ENCODE data around the gene LRRC28. TPM values are rescaled to one million over a fixed set of nuclear protein-coding genes. Genes with fewer than 3 reads are reported as not detected.

LRRC28 gene
- total and polyA plus RNA-seq, 10 of the 15 experiments (the other 5 are each of a cell fraction or from before 2014, with no cell fraction given) = 21.3 to 54.9 (median 27.7) TPM

DNA sequence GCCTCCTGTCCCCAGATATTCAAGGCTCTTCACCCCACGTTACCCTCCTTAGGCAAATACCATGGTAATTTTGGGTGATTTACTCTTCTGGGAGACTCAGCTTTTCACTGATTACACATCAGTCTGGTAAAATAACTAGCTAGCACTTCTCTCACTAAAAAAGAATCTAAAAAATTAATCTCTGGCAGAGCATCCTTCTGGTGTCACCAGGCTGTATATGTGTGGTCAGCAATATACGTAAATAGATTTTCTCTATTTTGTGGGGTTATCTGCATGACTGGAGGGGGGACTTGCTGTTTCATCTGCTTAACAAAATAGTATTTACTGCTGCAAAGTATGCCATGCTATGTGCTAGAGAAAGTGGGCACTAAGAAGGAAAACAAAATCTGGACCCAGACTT, 45.1 kb downstream of the LRRC28 start:
- in situ Hi-C loops (cut with MboI) = no loop called here
- Histone ChIP-seq H2AFZ (ENCODE audit: control insufficient read depth, low read depth, low read length) (no peak overlapping the region), H3K4me2 (ENCODE audit: control insufficient read depth, insufficient read depth) (no peak overlapping the region), H3K27me3 (replicated peaks in 1 of 2; ENCODE audit: control insufficient read depth in 2 of 2, insufficient read depth in 2 of 2, low read length in 1 of 2) (no peaks in the 10 kb centered on the region), H3K79me2 (ENCODE audit: control insufficient read depth, insufficient read depth, low read length) (no peaks in the 10 kb centered on the region), H3K4me3 (no peak overlapping the region), H3K27ac (ENCODE audit: control insufficient read depth, insufficient read depth) (no peak overlapping the region), H3K9ac (ENCODE audit: control insufficient read depth, insufficient read depth, low read length) (no peak overlapping the region), H3K4me1 (ENCODE audit: control insufficient read depth, insufficient read depth, low read length) (no peaks in the 10 kb centered on the region), H3K36me3 (ENCODE audit: control insufficient read depth in 2 of 2, insufficient read depth in 2 of 2, low read length in 1 of 2) (no peaks in the 10 kb centered on the region; a peak in 1 of 4 replicates), H4K20me1 (ENCODE audit: control insufficient read depth, insufficient read depth) (no peaks in the 10 kb centered on the region), H3K9me3 (replicated peaks; ENCODE audit: control insufficient read depth, insufficient read depth, low read length) (peaks cover 5% of the 10 kb centered on the region; the same call in 2 of the 3 replicates)
- DNase-seq (ENCODE audit: low read depth, low spot score) (no peak), FAIRE-seq (no peak), ATAC-seq (no peak)
- TF ChIP-seq BCL11A (IDR thresholded peaks at IDR 0.05; ENCODE audit: low read depth, low read length) = no peak
- TF ChIP-seq NR2C1 (IDR thresholded peaks at IDR 0.05) = no peak
- no peak for TF ChIP-seq BHLHE40 (IDR thresholded peaks at IDR 0.05; ENCODE audit: borderline replicate concordance in 1 of 2, low read depth in 2 of 2, low read length in 1 of 2)
- TF ChIP-seq, protein P1, sequence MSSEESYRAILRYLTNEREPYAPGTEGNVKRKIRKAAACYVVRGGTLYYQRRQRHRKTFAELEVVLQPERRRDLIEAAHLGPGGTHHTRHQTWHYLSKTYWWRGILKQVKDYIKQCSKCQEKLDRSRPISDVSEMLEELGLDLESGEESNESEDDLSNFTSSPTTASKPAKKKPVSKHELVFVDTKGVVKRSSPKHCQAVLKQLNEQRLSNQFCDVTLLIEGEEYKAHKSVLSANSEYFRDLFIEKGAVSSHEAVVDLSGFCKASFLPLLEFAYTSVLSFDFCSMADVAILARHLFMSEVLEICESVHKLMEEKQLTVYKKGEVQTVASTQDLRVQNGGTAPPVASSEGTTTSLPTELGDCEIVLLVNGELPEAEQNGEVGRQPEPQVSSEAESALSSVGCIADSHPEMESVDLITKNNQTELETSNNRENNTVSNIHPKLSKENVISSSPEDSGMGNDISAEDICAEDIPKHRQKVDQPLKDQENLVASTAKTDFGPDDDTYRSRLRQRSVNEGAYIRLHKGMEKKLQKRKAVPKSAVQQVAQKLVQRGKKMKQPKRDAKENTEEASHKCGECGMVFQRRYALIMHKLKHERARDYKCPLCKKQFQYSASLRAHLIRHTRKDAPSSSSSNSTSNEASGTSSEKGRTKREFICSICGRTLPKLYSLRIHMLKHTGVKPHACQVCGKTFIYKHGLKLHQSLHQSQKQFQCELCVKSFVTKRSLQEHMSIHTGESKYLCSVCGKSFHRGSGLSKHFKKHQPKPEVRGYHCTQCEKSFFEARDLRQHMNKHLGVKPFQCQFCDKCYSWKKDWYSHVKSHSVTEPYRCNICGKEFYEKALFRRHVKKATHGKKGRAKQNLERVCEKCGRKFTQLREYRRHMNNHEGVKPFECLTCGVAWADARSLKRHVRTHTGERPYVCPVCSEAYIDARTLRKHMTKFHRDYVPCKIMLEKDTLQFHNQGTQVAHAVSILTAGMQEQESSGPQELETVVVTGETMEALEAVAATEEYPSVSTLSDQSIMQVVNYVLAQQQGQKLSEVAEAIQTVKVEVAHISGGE (CRISPR knock-in tag; IDR thresholded peaks at IDR 0.05) = no peak
- TF ChIP-seq YBX1 (IDR thresholded peaks at IDR 0.05) = no peak
- TF ChIP-seq, protein P2, sequence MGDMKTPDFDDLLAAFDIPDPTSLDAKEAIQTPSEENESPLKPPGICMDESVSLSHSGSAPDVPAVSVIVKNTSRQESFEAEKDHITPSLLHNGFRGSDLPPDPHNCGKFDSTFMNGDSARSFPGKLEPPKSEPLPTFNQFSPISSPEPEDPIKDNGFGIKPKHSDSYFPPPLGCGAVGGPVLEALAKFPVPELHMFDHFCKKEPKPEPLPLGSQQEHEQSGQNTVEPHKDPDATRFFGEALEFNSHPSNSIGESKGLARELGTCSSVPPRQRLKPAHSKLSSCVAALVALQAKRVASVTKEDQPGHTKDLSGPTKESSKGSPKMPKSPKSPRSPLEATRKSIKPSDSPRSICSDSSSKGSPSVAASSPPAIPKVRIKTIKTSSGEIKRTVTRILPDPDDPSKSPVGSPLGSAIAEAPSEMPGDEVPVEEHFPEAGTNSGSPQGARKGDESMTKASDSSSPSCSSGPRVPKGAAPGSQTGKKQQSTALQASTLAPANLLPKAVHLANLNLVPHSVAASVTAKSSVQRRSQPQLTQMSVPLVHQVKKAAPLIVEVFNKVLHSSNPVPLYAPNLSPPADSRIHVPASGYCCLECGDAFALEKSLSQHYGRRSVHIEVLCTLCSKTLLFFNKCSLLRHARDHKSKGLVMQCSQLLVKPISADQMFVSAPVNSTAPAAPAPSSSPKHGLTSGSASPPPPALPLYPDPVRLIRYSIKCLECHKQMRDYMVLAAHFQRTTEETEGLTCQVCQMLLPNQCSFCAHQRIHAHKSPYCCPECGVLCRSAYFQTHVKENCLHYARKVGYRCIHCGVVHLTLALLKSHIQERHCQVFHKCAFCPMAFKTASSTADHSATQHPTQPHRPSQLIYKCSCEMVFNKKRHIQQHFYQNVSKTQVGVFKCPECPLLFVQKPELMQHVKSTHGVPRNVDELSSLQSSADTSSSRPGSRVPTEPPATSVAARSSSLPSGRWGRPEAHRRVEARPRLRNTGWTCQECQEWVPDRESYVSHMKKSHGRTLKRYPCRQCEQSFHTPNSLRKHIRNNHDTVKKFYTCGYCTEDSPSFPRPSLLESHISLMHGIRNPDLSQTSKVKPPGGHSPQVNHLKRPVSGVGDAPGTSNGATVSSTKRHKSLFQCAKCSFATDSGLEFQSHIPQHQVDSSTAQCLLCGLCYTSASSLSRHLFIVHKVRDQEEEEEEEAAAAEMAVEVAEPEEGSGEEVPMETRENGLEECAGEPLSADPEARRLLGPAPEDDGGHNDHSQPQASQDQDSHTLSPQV (IDR thresholded peaks at IDR 0.05) = no peak
- no peak for TF ChIP-seq SUPT20H (IDR thresholded peaks at IDR 0.05; ENCODE audit: borderline replicate concordance, control insufficient read depth, low read depth, low read length)
- TF ChIP-seq NFXL1 (IDR thresholded peaks at IDR 0.05; ENCODE audit: borderline replicate concordance) = no peak
- TF ChIP-seq SUZ12 (IDR thresholded peaks at IDR 0.05; ENCODE audit: unreplicated experiment) = no peak
- no peak for TF ChIP-seq SMC3 (IDR thresholded peaks at IDR 0.05; ENCODE audit: borderline replicate concordance, low read length)
- no peak for TF ChIP-seq ZNF207 (IDR thresholded peaks at IDR 0.05; ENCODE audit: borderline replicate concordance)
- no peak for TF ChIP-seq RCOR1 (conservative IDR thresholded peaks at IDR 0.05; ENCODE audit: low read depth, low read length)
- TF ChIP-seq, protein P3, sequence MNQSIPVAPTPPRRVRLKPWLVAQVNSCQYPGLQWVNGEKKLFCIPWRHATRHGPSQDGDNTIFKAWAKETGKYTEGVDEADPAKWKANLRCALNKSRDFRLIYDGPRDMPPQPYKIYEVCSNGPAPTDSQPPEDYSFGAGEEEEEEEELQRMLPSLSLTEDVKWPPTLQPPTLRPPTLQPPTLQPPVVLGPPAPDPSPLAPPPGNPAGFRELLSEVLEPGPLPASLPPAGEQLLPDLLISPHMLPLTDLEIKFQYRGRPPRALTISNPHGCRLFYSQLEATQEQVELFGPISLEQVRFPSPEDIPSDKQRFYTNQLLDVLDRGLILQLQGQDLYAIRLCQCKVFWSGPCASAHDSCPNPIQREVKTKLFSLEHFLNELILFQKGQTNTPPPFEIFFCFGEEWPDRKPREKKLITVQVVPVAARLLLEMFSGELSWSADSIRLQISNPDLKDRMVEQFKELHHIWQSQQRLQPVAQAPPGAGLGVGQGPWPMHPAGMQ (IDR thresholded peaks at IDR 0.05; ENCODE audit: borderline replicate concordance) = no peak
- TF ChIP-seq RUNX3 (IDR thresholded peaks at IDR 0.05; ENCODE audit: low read length) = no peak
- no TSS peak for BruUV-seq (replicated peaks)
- intact Hi-C loops (cut with micrococcal nuclease; ENCODE audit: unreplicated experiment) = no loop called here
- WGBS (ENCODE audit: insufficient coverage, insufficient replicate concordance, low lambda C conversion rate, missing lambda C conversion rate) = 98% methylated on average over 2 of the region's 2 CpGs
- POLR2A ChIA-PET = interaction anchor here (1.8 to 2.0 kb wide), 2 partner anchors 9 to 18 kb away, joined by 4 to 9 read pairs; no protein-coding TSS in a partner anchor
- RAD21 ChIA-PET (ENCODE audit: unreplicated experiment) = interaction anchor here (1.8 to 2.3 kb wide), 3 partner anchors 9 to 408 kb away, joined by 4 to 11 read pairs (median 5); no protein-coding TSS in a partner anchor
- SMC1A ChIA-PET (ENCODE audit: uncharacterized antibody, unreplicated experiment) = interaction anchor here (0.6 to 1.5 kb wide), 6 partner anchors 8 to 208 kb away, joined by 3 to 8 read pairs (median 4); no protein-coding TSS in a partner anchor
- CTCF ChIA-PET = interaction anchor here (0.8 to 1.6 kb wide), 4 partner anchors 10 to 460 kb away, joined by 3 to 4 read pairs (median 4); no protein-coding TSS in a partner anchor
